WTC11 (cell line): ENCODE results near the gene RDH12.

Experiments used
- FOXJ3 ChIP-seq: sonication (generic); formaldehyde crosslinking; IDR thresholded peaks from 2 replicates; pipeline ENCODE4 v1.9.0; 2021; ENCODE audit warnings: missing genetic modification reagents, mild to moderate bottlenecking, borderline replicate concordance
- MXD4 ChIP-seq: fragments of 250-450 bp; sonication (Bioruptor Pico); IDR thresholded peaks from 2 replicates; pipeline ENCODE4 v1.8.0; 2021; ENCODE audit warnings: mild to moderate bottlenecking, moderate library complexity, borderline replicate concordance
- NFYB ChIP-seq: sonication (generic); formaldehyde crosslinking; conservative IDR thresholded peaks from 2 replicates; pipeline ENCODE4 v1.8.0; 2022; ENCODE audit warnings: low read depth, missing genetic modification reagents
- NR3C1 ChIP-seq: sonication (generic); formaldehyde crosslinking; conservative IDR thresholded peaks from 2 replicates; pipeline ENCODE4 v1.8.1; 2023; ENCODE audit warnings: low read depth, mild to moderate bottlenecking, missing genetic modification reagents
- ZNF138 ChIP-seq: sonication (generic); formaldehyde crosslinking; conservative IDR thresholded peaks from 2 replicates; pipeline ENCODE4 v1.8.1; 2022; ENCODE audit warnings: mild to moderate bottlenecking, moderate library complexity, missing genetic modification reagents
- TF ChIP-seq, protein P1 (sequence below): fragments of 200-600 bp; IDR thresholded peaks from 2 replicates; pipeline ENCODE4 v1.8.0; 2022; ENCODE audit warnings: antibody characterized with exemption
- TF ChIP-seq, protein P2 (sequence below): fragments of 250-450 bp; sonication (Bioruptor Pico); IDR thresholded peaks from 2 replicates; pipeline ENCODE4 v1.9.0; 2021; ENCODE audit warnings: mild to moderate bottlenecking
- TF ChIP-seq, protein P3 (sequence below): sonication (generic); formaldehyde crosslinking; IDR thresholded peaks from 2 replicates; pipeline ENCODE4 v1.8.1; 2022; ENCODE audit warnings: low read depth, missing genetic modification reagents, borderline replicate concordance
- TF ChIP-seq, protein P4 (sequence below): sonication (generic); formaldehyde crosslinking; IDR thresholded peaks from 2 replicates; pipeline ENCODE4 v1.8.0; 2022; ENCODE audit warnings: mild to moderate bottlenecking, missing genetic modification reagents
- TF ChIP-seq, protein P5 (sequence below): sonication (generic); formaldehyde crosslinking; IDR thresholded peaks from 2 replicates; pipeline ENCODE4 v1.8.1; 2023; ENCODE audit warnings: mild to moderate bottlenecking, moderate library complexity, missing genetic modification reagents

DNA sequence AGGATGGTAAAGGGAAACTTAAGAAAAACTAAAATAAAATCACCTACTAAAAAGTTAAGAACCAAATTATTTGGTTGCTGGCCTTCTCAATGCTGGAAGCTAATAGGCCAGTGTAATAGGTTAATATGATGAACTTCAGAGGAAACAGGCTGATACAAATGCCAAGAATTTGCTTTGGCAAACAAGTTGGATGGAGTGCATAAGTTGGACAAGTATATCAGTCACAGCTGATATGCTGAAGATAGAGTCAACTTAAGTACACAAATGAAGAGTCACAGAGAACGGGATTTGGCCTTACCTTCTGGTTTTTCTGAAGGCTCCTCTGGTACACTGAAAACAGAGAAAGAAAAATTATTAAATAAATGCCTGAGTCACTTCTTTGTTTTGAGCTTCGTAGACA, 66.5 kb downstream of the RDH12 start:
- TF ChIP-seq, protein P1, sequence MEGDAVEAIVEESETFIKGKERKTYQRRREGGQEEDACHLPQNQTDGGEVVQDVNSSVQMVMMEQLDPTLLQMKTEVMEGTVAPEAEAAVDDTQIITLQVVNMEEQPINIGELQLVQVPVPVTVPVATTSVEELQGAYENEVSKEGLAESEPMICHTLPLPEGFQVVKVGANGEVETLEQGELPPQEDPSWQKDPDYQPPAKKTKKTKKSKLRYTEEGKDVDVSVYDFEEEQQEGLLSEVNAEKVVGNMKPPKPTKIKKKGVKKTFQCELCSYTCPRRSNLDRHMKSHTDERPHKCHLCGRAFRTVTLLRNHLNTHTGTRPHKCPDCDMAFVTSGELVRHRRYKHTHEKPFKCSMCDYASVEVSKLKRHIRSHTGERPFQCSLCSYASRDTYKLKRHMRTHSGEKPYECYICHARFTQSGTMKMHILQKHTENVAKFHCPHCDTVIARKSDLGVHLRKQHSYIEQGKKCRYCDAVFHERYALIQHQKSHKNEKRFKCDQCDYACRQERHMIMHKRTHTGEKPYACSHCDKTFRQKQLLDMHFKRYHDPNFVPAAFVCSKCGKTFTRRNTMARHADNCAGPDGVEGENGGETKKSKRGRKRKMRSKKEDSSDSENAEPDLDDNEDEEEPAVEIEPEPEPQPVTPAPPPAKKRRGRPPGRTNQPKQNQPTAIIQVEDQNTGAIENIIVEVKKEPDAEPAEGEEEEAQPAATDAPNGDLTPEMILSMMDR: no peak
- no peak for TF ChIP-seq NFYB (CRISPR knock-in tag)
- TF ChIP-seq, protein P2, sequence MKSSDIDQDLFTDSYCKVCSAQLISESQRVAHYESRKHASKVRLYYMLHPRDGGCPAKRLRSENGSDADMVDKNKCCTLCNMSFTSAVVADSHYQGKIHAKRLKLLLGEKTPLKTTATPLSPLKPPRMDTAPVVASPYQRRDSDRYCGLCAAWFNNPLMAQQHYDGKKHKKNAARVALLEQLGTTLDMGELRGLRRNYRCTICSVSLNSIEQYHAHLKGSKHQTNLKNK (CRISPR knock-in tag): no peak
- no peak for TF ChIP-seq MXD4 (CRISPR knock-in tag)
- TF ChIP-seq, protein P3, sequence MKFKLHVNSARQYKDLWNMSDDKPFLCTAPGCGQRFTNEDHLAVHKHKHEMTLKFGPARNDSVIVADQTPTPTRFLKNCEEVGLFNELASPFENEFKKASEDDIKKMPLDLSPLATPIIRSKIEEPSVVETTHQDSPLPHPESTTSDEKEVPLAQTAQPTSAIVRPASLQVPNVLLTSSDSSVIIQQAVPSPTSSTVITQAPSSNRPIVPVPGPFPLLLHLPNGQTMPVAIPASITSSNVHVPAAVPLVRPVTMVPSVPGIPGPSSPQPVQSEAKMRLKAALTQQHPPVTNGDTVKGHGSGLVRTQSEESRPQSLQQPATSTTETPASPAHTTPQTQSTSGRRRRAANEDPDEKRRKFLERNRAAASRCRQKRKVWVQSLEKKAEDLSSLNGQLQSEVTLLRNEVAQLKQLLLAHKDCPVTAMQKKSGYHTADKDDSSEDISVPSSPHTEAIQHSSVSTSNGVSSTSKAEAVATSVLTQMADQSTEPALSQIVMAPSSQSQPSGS (CRISPR knock-in tag): no peak
- TF ChIP-seq, protein P4, sequence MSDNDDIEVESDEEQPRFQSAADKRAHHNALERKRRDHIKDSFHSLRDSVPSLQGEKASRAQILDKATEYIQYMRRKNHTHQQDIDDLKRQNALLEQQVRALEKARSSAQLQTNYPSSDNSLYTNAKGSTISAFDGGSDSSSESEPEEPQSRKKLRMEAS (CRISPR knock-in tag): no peak
- TF ChIP-seq NR3C1 (CRISPR knock-in tag): no peak
- TF ChIP-seq, protein P5, sequence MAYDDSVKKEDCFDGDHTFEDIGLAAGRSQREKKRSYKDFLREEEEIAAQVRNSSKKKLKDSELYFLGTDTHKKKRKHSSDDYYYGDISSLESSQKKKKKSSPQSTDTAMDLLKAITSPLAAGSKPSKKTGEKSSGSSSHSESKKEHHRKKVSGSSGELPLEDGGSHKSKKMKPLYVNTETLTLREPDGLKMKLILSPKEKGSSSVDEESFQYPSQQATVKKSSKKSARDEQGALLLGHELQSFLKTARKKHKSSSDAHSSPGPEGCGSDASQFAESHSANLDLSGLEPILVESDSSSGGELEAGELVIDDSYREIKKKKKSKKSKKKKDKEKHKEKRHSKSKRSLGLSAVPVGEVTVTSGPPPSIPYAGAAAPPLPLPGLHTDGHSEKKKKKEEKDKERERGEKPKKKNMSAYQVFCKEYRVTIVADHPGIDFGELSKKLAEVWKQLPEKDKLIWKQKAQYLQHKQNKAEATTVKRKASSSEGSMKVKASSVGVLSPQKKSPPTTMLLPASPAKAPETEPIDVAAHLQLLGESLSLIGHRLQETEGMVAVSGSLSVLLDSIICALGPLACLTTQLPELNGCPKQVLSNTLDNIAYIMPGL (CRISPR knock-in tag): no peak
- TF ChIP-seq FOXJ3: no peak
- TF ChIP-seq ZNF138: no peak
